NCI-H2196 treated with DMSO at 0.1 percent for 48 hours (cell line): ENCODE measurements around the gene HOXA13.

Source experiments
- DNase-seq: peaks from one replicate; lab custom pipeline; 2025; ENCODE audit not compliant: unreplicated experiment; lab: John Stamatoyannopoulos, UW

Gene HOXA13

GRCh38 chr7:27149842-27150567, 49.9 kb downstream of the HOXA13 start:
- DNase-seq = peak; percentile 43

- DNase-seq = no peak
Observed at GRCh38 chr7:27148756-27149641, 50.9 kb downstream of the HOXA13 start.

GRCh38 chr7:27148031-27148755, 51.7 kb downstream of the HOXA13 start:
- DNase-seq = no peak

GRCh38 chr7:27147199-27148030, 52.5 kb downstream of the HOXA13 start, which contains the start of gene HOXA6:
HOXA6 (minus strand) TSS chr7:27147774; CDS start chr7:27147749, 25 bp downstream.
- no peak for DNase-seq

DNA sequence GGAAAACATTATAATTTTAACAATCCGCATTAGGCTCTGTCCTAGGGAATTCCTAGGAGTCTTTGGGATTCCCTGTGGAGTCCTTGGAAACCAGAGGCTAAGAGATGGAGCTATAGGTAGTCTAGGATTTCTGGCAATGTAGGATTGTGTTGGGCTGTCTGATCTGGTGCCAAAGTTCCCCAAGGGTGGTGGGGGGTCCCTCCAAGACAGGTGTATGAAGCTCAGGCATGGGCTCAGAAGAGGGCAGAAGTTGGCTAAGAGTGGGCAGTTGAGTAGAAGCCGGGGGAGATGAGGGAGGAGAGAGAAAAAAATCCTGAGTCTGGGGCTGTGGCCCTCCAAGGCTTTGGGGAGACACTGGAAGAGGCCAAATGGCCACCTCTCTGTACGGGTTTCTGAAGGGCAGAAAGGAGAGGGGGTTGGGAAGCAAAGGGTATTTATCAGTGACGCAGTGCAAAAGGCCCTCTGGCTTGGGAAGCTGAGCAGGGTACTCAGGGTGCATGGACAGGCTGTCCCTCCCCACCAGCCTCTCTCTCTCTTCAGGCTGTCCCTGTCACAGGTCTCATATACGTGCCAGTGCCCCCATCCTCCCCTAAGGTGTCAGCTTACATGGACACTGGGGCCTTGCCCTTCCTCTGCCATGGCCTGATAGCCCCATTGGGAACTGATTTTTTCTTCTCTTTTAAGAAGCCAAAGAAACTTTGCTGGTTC, 53.2 kb downstream of the HOXA13 start:
- no peak for DNase-seq

- DNase-seq = no peak
Observed at GRCh38 chr7:27145914-27146412, 53.9 kb downstream of the HOXA13 start.

DNA sequence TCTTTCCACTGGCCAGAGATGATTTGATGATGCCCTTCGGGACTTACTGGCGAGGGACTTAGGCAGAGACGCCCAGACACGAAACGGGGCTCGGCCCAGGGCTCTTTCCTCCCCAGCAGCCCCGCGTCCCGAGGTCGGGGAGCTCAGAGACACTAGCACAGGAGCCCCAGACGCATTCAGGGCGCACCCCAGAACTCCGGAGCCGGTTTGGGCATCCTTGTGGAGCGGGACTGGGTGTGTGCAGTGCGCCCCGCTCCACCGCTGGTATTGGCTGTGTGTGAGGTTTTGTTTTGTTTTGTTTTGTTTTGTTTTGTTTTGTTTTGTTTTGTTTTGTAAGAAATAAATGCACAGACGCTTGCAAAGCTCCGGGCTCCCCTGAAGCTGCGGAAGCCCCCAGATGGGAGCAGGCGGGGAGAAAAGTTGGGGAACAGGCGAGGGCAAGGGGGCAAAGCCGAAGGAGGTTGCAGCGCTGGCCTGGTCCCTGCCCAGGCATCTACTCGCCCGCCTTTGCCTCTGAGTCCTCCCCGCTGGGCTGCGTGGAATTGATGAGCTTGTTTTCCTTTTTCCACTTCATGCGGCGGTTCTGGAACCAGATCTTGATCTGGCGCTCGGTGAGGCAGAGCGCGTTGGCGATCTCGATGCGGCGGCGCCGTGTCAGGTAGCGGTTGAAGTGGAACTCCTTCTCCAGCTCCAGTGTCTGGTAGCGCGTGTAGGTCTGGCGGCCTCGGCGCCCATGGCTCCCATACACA, 54.6 kb downstream of the HOXA13 start:
- no peak for DNase-seq

DNA sequence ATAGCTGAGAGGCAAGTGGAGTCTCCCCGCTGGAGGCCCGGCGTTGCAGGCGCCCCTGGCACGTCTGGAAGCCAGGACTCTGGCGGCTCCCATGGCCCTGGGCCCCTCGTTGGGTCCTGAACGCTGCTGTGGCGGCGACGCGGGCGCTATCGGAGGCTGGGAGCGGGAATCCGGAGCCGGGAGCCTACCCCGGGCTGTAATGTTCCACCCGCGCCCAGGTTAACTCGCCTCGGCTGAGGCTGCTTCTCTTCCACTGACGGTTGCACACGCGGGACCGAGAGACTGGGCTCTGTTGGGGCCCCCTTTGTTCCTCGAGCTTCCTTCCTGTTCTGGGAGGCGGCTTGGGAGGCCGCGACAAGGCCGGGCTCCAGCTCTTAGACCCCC, 55.1 kb downstream of the HOXA13 start:
- DNase-seq = no peak
